Measurements from ENCODE around the gene ZBTB32. TPM values are rescaled to one million over a fixed set of nuclear protein-coding genes. Genes with fewer than 3 reads are reported as not detected.

The ZBTB32 gene
- total RNA-seq, 2 donors from 2014 or later: not detected

GRCh38 chr19:35756377-35757230 is 52.2 kb downstream of the ZBTB32 start, which contains the start of gene HSPB6:
HSPB6 (minus strand) TSS chr19:35757029; CDS start chr19:35757008, 21 bp downstream.
- Histone ChIP-seq H3K9me3 (no peaks in the 10 kb centered on the region), H3K27me3 (no peaks in the 10 kb centered on the region), H3K4me3 (peak within 1 kb of the TSS; percentile 42 to 93), H3K4me1 (peaks cover 0 to 43% of the 10 kb centered on the region in 2 donors), H3K36me3 (peaks cover 28% of the 10 kb centered on the region), H3K27ac (peak within 1 kb of the TSS; percentile 97 to 98)
- DNase-seq (ENCODE audit: low spot score): peak; percentile 86
- no peak for TF ChIP-seq CTCF (IDR thresholded peaks at IDR 0.05)

- Histone ChIP-seq H3K9me3 (no peaks in the 10 kb centered on the region), H3K27ac (peak overlapping the region; percentile 97 to 98), H3K27me3 (no peaks in the 10 kb centered on the region), H3K4me3 (peak overlapping the region; percentile 42 to 93), H3K36me3 (peaks cover 30% of the 10 kb centered on the region), H3K4me1 (peaks cover 0 to 43% of the 10 kb centered on the region in 2 donors)
- TF ChIP-seq CTCF (IDR thresholded peaks at IDR 0.05): no peak
- peak; percentile 95 for DNase-seq (ENCODE audit: low spot score)
These were observed 52.9 kb downstream of the ZBTB32 start for GRCh38 chr19:35757231-35757748.

- no peaks in the 10 kb centered on the region for H3K9me3 ChIP-seq
- DNase-seq (ENCODE audit: low spot score): peak; percentile 100
- H3K27ac ChIP-seq: peak within 1 kb of the TSS; percentile 97 to 98
- H3K27me3 ChIP-seq: no peaks in the 10 kb centered on the region
- TF ChIP-seq CTCF (IDR thresholded peaks at IDR 0.05): no peak
- peaks cover 0 to 43% of the 10 kb centered on the region in 2 donors for H3K4me1 ChIP-seq
- H3K36me3 ChIP-seq: peaks cover 30% of the 10 kb centered on the region
- H3K4me3 ChIP-seq: peak within 1 kb of the TSS; percentile 83 to 93
These were observed 53.6 kb downstream of the ZBTB32 start, which contains the start of gene PROSER3 for GRCh38 chr19:35757749-35758608. PROSER3 (plus strand) TSS chr19:35758176; CDS start chr19:35758216, 40 bp downstream.

GRCh38 chr19:35759697-35760096 is 55.3 kb downstream of the ZBTB32 start:
- no peak for TF ChIP-seq CTCF (IDR thresholded peaks at IDR 0.05)
- Histone ChIP-seq H3K27ac (no peak overlapping the region), H3K4me1 (peaks cover 0 to 43% of the 10 kb centered on the region in 2 donors)

GRCh38 chr19:35760711-35761349 is 56.5 kb downstream of the ZBTB32 start:
- no peaks in the 10 kb centered on the region for H3K27me3 ChIP-seq
- no peaks in the 10 kb centered on the region for H3K9me3 ChIP-seq
- no peak for TF ChIP-seq CTCF (IDR thresholded peaks at IDR 0.05)
- no peak for DNase-seq (ENCODE audit: low spot score)
- peaks cover 29% of the 10 kb centered on the region for H3K36me3 ChIP-seq
- peaks cover 0 to 33% of the 10 kb centered on the region in 2 donors for H3K4me1 ChIP-seq
- no peak overlapping the region for H3K27ac ChIP-seq
- H3K4me3 ChIP-seq: no peak overlapping the region

More at GRCh38 chr19:35759697-35760096, 55.3 kb downstream of the ZBTB32 start:
- Histone ChIP-seq H3K27me3 (no peaks in the 10 kb centered on the region), H3K9me3 (no peaks in the 10 kb centered on the region), H3K4me3 (no peak overlapping the region), H3K36me3 (peaks cover 21% of the 10 kb centered on the region)
- no peak for DNase-seq (ENCODE audit: low spot score)

Measured in right atrium auricular region (tissue), 2 donors.